Middle frontal gyrus (tissue), 1 donor: Measurements from ENCODE around the gene LILRB1.
"Not testable (repeated sequence)": the region's sequence is repeated elsewhere in the genome, so short reads cannot be mapped to it uniquely, and the experiment has no call there.

ENCODE experiments used
- DNase-seq: peaks from one replicate; pipeline ENCODE4 v3.0.0-alpha.2; 2015; ENCODE audit warnings: low spot score; ENCODE audit errors: extremely low spot score

The LILRB1 gene

DNA sequence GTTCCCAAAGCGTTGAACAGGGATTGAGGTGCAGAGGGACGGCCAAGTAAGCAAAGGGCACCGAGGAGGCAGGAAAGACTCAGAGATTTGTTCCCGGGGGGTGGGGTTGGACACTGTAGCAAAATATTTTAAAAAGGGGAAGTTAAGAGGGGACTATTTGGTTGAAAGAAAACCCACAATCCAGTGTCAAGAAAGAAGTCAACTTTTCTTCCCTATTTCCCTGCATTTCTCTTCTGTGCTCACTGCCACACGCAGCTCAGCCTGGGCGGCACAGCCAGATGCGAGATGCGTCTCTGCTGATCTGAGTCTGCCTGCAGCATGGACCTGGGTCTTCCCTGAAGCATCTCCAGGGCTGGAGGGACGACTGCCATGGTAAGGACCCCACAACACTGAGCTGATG, at the start of gene LILRB1:
LILRB1 (plus strand) TSS at position 223 of the 400 bp plus-strand sequence. CDS start 590 bp downstream, outside the sequence.
- not testable (repeated sequence) for DNase-seq

DNA sequence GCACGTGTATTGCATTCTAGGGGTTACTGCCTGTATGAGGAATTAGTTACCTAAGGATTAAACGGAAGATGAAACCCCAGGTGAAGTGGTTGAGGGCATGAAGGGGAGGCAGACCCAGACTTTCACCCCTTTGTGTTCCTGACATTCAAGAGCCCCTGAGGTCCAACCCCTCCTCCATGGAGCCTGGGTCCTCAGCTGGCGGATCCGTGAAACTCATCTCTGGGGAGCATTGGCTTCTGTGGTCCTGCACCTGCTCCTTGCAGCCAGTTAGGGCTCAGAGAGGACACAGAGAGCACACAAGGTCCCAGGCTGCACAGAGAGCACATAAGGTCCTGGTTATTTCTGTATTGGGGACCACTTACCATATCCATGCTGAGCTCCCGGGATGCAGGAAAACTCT, 43.9 kb upstream of the LILRB1 start:
- DNase-seq, result no peak

DNA sequence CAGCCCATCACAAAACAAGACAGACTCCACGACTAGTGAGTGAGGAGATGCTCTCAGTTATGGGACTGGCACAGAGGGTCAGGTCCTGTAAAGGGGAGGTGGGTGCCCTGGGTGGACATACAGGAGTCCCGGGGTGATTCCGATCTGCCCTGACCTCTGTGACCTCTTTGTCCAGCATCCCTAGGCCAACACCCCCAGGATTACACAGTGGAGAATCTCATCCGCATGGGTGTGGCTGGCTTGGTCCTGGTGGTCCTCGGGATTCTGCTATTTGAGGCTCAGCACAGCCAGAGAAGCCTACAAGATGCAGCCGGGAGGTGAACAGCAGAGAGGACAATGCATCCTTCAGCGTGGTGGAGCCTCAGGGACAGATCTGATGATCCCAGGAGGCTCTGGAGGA, 43.3 kb upstream of the LILRB1 start:
- DNase-seq, result no peak

DNA sequence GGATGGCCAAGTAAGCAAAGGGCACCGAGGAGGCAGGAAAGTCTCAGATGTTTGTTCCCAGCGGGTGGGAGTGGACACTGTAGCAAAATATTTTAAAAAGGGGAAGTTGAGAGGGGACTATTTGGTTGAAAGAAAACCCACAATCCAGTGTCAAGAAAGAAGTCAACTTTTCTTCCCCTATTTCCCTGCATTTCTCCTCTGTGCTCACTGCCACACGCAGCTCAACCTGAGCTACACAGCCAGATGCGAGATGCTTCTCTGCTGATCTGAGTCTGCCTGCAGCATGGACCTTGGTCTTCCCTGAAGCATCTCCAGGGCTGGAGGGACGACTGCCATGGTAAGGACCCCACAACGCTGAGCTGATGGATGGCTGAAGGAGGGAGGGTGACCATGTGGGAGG, 36.8 kb upstream of the LILRB1 start, which contains the start of gene LILRA1:
LILRA1 (plus strand) TSS at position 188 of the 400 bp plus-strand sequence. CDS start 613 bp downstream, outside the sequence.
- not testable (repeated sequence) for DNase-seq

DNA sequence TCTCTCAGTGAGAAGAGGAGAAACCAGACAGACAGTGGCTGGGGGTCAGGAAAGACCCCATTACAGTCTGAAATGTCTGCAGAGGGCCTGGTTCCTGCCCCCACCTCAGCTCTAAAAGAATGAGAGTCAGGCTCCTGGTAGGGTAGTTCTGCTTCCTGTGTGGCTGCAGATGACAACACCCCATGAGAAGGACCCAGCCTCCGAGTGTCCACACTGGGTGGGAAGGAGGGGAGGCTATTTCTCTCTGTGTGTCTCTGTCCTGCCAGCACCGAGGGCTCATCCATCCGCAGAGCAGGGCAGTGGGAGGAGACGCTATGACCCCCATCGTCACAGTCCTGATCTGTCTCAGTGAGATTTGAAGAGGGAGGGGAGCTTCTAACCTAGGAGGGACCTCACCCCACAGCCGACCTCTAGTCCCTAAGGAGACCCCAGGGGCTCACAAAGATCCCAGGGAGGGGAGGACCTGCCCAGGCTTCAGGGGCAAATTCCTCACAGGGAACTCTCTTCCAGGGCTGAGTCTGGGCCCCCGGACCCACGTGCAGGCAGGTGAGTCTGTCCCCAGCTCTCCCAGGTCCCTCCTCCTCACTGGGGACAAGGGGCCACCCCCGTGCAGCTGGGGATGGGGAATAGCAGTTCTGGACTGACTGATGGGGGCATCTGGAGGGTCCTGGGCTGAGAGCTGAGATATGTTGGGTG, 36.2 kb upstream of the LILRB1 start:
- not testable (repeated sequence) for DNase-seq

DNA sequence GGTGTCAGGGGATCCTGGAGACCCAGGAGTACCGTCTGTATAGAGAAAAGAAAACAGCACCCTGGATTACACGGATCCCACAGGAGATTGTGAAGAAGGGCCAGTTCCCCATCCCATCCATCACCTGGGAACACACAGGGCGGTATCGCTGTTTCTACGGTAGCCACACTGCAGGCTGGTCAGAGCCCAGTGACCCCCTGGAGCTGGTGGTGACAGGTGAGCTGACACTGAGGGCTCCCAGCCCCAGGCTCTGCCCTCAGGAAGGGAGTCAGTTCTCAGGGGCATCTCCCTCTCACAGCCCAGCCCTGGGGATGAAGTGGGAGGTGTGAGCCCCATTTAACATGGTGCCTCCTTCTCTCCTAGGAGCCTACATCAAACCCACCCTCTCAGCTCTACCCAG, 35.5 kb upstream of the LILRB1 start:
- no peak for DNase-seq

DNA sequence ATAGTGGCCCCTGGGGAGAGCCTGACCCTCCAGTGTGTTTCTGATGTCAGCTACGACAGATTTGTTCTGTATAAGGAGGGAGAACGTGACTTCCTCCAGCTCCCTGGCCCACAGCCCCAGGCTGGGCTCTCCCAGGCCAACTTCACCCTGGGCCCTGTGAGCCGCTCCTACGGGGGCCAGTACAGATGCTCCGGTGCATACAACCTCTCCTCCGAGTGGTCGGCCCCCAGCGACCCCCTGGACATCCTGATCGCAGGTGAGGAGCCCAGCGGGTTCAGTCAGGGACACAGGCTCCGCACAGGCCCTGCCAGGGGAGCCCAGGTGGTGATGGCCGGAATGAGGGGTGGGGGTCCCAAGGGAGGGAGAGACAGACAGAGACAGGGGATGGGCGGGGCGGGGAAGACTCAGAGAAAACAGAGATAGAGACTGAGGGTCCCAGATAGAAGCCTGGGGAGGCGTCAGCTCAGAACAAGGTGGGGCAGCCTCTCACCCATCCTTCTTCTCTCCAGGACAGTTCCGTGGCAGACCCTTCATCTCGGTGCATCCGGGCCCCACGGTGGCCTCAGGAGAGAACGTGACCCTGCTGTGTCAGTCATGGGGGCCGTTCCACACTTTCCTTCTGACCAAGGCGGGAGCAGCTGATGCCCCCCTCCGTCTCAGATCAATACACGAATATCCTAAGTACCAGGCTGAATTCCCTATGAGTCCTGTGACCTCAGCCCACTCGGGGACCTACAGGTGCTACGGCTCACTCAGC, 34.4 kb upstream of the LILRB1 start:
- not testable (repeated sequence) for DNase-seq

DNA sequence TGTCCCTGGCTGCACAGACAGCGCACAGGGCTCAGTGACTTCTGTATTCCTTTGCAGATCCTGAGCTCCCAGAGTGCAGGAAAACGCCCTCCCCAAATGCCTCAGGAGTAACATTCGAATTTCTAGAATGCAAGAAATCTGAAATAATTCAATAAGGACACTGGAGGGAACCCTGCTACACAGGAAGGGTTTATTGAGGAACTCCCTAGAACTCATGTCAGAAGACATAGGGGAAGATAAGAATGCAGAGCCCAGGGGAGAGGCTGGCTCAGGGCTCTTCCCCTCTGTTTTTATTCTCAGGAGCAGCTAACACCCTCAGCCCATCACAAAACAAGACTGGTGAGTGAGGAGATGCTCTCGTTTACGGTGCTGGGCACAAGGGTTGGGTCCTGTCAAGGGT, 30.1 kb upstream of the LILRB1 start:
- DNase-seq, result no peak

DNA sequence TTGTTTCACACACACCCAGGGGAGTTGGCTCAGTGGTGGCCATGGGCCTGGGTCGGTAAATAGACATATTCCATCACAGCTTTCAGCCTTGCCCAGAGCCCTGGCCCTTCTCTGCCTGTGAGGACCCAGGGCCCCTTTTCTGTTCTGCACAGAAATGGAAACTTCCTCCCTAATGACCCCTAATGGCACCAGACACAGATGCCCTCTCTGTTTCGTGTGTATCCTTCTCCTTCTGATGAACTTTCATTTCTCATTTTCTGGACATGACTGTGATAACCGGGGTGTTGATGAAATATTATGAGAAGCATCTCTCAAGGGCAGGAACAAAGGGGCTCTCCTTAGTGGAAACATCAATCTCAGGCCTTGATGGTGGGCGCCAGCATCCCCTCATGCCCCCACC, 24.1 kb upstream of the LILRB1 start:
- DNase-seq, result no peak

DNA sequence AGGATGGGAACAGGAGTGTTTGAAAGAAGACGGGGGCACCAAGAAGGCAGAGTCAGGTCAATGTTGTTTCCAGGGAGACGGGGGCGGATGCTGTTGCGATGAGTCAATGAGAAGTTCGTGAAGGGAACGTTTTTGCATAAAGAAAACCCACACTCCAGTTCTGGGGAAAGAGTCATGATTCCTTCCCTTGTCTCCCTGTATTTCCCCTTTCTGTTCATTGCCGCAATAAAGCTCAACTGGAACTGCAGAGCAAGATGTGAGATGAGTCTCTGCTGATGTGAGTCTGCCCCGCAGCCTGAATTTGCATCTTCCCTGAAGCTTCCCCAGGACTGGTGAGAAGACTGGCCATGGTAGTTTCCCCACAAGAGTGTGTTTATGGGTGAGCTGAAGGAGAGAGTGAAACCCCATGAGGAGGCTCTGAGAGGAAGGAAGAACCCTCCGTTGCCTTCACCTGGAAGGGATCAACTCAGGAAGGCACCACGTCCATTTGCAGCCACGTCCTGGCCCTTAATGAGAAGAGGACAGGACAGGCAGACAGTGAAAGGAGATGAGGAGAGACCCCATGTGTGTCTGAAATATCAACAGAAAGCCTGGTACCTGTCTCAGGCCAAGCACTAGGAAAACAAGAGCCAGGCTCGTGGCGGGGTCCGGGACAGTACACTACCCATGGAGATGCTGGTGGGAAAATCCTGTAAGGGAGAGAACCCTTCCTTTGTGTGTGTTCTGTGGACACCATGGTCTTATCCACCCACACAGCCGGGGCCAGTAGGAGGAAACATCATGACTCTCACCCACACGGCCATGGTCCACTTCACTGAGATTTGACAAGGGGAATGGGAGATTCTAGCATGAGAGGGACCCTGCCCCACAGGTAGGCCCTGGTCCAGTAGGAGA, 23.1 kb upstream of the LILRB1 start:
- no peak for DNase-seq

DNA sequence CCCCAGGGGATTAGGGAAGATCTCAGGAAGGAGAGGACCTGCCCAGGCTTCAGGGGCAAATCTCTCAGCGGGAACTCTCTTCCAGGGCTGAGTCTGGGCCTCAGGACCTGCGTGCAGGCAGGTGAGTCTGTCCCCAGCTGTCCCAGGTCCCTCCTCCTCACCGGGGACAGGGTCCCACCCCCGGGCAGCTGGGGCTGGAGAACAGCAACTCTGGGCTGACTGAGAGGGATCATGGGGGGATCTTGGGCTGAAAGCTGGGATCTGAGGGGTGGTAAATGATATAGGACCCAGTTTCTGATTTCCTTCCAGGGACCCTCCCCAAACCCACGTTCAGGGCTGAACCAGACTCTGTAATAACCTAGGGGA, 22.5 kb upstream of the LILRB1 start:
- no peak for DNase-seq

DNA sequence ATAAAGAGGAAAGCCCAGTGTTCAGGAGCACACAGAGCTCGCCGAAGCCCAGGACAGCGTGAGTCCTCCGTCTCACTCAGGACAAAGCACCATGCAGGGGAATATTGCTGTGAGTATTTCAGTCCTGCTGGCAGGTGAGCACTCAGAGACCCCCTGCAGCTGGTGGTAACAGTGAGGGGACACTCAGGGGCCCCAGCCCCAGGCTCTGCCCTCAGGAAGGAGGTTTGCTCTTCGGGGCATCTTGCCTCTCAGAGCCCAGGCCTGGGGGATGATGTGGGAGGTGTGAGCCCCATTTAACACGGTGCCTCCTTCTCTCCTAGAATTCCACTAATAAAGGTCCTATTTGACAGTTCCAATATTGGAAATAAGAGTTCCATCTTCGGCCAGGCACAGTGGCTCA, 22.1 kb upstream of the LILRB1 start:
- no peak for DNase-seq

DNA sequence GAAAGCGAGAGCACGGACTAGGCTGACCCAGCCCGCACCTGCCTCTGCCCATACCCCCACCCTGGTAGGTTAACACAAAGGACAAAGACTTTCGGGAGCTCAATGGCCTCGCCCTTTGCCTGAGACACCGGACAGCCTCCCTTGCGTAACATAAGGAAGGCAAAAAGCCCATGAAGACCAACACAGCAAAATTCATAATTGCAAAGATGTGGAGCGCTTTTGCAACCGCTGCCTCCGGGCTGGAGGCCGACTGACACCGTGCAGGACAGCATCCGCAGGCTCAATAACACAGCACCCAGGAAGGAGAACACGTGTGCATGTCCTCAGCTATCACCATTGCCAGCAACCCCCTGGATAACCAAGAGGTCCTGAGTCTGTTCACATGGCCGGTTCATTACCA, 21.5 kb upstream of the LILRB1 start:
- no peak for DNase-seq

DNA sequence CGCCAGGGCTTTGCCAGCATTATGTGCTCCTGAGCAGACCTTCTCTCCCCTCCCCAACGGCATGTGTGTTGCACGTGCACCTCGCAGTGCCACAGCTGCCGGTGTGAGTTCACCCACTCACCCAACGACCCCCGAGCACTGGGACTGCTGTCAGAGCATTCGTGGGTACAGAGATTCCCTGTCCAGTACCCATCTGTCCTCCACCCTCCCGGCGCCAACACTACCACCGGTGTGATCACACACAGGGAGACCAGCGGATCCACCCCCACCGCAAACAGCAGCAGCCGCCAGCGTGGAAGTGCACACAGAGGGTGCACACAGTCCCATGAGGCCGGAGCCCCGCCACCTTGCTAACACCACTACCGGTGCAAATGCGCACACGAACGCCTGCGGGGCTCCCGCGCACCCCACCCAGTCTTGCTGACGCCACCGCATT, 20.9 kb upstream of the LILRB1 start:
- DNase-seq, result no peak

DNA sequence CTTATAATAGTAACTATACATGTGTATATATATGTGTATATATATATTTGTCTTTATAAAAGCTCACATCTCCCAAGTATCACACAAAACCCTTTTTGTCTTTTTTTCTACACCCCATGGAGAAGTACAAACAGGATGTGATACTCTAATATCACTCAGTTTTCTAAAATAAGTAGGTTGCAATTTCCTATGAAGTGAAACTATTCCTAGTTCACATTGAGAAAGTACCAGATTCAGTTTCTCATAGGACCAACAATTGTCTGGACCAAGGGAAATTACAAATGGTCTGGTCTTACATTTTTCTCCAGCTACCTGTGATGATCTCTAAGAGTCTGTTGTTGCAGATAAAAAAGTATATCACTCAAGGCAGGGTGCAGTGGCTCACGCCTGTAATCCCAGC, 17.9 kb upstream of the LILRB1 start:
- DNase-seq, result no peak

DNA sequence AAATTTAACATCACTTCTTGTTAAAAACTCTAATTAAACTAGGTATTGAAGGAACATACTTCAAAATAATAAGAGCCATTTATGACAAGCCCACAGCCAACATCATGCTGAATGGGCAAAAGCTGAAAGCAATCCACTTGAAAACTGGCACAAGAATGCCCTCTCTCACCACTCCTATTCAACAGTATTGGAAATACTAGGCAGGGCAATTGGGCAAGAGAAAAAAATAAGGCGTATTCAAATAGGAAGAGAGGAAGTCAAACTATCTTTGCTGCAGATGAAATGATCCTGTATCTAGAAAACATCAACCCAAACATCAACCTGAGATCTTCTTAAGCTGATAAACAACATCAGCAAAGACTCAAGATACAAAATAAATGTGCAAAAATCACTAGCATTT, 15.6 kb upstream of the LILRB1 start:
- DNase-seq, result no peak

DNA sequence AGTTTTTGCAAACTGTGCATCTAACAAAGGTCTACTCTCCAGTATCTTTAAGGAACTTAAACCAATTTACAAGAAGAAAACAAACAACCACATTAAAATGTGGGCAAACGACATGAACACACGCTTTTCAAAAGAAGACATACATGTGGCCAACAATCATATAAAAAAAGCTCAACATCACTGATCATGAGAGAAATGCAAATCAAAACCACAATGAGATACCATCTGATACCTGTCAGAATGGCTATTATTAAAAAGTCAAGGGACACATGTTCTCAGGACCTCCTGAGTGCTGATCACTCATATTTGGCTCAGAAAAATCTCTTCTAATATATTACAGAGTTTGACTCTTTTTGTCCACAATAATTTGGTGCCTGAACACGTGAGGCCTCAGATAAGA, 14.2 kb upstream of the LILRB1 start:
- no peak for DNase-seq

DNA sequence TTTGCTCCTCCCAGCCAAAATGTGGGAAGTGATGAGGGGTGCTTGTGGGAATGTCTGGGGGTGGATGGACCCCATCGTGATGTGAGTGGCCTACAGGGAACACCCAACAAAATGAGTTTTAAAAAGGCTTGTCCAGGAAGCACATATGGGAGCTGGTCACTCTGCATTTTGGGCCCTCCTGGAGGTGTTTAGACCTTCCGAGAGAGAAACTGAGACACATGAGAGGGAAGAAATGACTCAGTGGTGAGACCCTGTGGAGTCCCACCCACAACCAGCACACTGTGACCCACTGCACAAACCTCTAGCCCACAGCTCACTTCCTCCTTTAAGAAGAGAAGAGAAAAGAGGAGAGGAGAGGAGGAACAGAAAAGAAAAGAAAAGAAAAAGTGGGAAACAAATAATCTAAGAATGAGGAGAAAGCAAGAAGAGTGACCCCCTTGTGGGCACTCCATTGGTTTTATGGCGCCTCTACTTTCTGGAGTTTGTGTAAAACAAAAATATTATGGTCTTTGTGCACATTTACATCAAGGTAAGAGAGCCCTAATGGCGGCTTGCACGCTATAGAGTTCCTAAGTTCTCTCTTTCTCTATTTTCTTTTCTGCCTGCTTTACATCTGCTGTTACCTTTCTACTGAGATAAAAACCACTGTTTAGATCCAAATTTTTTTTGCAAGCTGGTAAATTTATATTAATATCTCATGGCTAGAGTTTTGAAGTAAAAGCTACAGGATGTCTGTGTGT, 13.3 kb upstream of the LILRB1 start:
- no peak for DNase-seq

DNA sequence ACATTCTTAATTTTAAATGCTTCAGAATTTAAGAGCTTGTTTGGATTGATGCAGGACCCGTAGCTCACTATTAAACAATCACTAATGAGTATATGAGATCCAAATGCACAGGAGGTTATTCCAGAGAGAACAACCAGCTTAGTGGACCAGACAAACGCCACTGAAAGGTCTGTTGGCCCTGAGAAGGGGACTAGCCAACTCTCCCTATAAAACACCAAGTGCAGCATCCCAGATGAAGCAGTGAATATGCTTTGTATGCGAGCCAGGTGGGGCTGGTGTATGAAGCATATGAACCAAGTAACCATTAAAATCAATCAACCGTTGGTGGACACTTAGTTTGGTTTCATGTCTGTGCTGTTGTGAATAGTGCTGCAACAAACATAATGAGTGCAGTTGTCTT, 9.8 kb upstream of the LILRB1 start:
- DNase-seq, result no peak

DNA sequence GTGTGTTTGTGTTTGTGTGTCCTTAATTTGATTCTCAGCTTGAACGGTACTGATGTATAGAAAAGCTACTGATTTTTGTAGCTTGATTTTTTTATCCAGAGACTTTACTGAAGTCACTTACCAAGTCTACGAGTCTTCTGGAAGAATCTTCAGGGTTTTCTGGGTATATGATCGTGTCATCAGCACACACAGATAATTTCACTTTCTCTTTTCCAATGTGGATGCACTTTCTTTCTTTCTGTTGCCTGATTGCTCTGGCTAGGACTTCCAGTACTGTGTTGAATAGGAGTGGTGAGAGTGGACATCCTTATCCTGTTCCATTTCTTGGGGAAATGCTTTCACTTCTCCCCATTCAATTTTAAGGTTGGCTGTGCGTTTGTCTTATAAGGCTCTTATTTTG, 7.9 kb upstream of the LILRB1 start:
- DNase-seq, result no peak

DNA sequence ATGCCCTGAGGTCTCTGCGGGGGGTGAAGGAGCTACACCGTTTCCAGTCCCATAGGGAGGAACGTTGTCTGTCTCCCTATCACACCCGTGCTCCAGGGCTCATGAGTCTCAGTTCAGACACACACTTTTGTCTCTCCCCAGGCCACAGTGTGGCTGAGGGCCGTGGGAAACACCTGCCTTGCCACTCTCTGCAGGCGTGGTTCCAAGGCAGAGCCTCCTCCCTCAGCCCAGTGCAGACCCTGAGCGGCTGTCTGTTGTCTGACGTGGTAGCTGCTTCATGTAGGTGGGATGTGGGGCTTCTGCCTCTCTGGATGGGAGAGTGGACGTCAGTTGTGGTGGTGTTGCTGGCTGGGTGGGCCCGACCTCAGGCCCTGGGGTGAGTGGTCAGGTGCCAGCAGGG, 6.0 kb upstream of the LILRB1 start:
- not testable (repeated sequence) for DNase-seq
